Measurements from ENCODE around the gene AS3MT.
A peak's percentile ranks its signal among the peaks of the same experiment; 100 is the strongest.

The AS3MT gene

DNA sequence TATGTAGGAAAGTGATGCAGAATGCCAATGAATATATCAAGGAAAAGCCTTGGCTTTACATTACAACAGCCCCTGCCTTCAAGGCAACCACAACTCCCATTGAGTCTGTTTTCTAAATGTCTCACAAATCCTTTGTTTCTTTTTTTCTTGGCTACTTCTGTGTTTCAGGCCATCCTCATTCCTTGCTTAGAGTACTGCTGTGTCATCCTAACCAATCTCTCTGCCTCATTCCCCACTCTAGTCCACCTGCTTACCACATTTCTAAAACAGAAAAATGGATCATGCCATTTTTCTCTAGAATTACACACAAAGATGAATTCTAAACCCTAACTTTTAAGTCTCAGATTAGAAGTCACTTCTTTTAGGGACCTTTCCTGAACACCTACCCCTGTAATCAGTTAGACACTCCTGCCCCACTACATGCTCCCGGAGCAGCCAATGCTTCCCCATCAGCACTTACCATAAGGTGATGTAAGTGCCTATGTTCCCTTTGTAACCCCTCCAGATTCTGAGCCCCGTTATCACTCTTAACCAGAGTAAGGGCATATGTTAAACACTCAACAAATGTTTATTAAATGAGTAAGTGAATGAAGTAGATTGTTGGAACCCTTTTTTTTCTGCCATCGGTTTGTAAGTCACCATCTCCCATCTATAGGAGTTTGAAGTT lies 12.4 kb upstream of the AS3MT start:
- DNase-seq, result no peak

GRCh38 chr10:102859911-102860310 lies 9.4 kb upstream of the AS3MT start:
- DNase-seq, result no peak

DNA sequence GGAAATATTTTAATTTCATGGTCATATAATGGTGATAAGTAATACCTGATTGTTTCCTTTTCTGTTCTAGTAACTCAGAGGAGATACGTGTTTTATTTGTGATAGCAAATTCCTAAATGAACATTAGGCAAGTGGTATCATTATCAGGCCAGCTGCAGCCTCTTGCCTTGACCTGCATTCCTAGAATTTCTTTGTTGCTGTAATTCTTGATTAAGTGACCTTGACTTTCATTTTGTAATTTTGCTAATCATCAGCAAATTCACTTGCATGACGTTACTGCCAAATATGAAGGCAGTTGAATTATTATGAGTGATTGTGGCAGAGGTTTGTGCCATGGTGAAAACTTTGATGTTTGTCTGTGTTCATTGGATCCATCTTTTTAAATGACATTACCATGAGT lies 5.6 kb upstream of the AS3MT start:
- no peak for DNase-seq

GRCh38 chr10:102865620-102866019 lies 3.6 kb upstream of the AS3MT start:
- DNase-seq, result no peak

GRCh38 chr10:102868911-102869257 lies 386 bp upstream of the AS3MT start:
- no peak for DNase-seq

- DNase-seq, result no peak
These were observed 951 bp downstream of the AS3MT start for GRCh38 chr10:102870221-102870620.

- no peak for DNase-seq
These were observed 2.9 kb downstream of the AS3MT start for GRCh38 chr10:102872163-102872562.

DNA sequence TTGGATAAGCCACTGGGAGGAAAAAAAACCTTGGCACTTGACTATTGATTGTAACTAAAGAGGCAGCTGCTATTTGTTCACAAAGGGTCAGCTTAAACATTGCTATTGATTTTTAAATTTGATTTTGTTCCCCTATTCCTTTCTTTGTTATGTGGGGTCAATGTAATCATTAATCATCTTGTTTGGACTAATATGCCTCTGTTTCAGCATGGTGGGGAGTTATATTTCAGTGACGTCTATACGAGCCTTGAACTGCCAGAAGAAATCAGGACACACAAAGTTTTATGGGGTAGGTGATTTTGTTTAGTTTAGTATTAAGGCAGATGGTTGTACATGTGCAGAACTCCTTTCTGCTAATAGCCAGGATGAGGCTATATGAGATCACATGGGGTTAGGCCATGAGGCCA lies 7.5 kb downstream of the AS3MT start:
- DNase-seq, result no peak

GRCh38 chr10:102878629-102879028 lies 9.4 kb downstream of the AS3MT start:
- DNase-seq, result no peak

GRCh38 chr10:102880256-102880655 lies 11.0 kb downstream of the AS3MT start:
- no peak for DNase-seq

DNA sequence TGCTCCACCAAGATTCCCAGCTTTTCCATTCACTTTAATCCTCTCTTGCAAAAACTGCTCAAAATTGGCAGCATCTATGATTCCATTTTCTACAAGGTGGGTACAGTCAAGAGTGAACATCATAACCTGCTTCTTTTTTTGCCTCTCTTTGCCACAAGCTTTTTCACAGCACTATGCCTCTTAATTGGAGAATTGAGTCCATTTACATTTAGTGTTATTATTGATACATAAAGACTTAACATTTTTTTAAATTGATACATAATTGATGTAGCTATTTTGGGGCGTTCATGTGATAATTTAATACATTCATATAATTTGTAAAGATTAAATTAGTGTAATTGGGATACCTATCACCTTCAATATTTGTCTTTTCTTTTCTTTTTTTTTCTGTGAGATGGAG lies 18.8 kb downstream of the AS3MT start:
- DNase-seq, result no peak

DNA sequence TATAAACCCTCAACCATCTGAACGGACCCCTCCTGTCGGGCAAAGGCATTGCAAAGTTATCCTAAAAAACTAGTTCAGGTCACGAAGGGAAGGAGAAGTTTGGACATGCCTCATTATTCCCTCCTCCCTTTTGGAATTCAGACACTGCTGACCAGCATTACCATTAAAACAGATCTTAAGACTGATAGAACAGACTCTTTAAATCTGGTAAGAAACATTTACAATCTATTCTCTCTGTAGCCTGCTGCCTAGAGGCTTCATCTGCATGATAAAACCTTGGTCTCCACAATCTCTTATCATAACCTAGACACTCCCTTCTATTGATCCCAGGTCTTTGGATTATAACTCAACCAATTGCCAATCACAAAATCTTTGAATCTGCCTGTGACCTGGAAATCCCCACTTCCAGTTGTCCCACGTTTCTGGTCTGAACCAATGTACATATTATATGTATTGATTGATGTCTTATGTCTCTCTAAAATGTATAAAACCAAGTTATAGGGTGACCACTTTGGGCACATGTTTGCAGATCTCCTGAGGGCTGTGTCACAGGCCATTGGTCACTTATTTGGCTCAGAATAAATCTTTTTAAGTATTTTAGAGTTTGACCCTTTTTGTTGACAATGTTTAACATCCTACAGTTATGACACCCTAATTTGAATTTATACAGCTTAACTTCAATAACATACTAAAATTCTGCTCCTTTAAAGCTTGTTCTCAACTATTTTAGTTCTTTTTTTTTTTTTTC lies 25.4 kb downstream of the AS3MT start:
- no peak for DNase-seq

DNA sequence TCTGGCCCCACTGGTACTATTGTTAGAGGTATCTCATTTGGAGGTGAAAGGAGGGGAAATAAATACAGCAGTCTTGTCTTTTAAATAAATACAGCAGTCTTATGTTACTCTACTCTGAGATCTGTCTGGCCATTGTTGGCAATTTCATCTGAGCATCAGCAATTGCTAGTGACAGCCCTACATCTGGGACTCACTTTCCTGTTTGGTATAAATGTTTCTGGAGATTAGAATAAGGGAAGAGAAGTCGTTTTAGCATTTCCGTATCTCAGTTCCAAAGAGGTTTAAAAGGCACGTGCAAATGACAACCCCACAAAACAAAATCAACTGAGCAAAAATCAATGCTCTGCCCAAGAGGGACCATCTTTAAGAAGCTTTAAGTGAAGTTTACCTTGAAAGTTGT lies 30.7 kb downstream of the AS3MT start:
- no peak for DNase-seq

DNA sequence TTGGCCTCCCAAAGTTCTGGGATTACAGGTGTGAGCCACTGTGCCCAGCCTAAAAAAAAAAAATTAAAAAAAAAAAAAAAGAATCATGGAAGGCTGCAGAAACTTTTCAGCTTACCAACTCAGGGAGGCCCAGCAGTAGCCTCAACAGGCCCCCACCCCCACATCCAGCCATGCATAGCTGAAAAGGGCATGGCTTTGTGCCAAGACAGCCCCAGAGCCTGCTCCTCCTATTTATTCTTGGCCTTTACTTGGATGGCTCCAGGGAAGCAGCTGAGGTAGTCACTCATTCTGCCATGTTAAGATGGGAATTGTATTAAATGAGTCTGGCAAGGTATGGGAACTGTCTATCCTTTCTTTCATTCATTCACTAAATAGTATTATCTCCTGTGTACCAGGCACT lies 35.1 kb downstream of the AS3MT start:
- no peak for DNase-seq

GRCh38 chr10:102906507-102906906 lies 37.2 kb downstream of the AS3MT start:
- DNase-seq, result no peak

DNA sequence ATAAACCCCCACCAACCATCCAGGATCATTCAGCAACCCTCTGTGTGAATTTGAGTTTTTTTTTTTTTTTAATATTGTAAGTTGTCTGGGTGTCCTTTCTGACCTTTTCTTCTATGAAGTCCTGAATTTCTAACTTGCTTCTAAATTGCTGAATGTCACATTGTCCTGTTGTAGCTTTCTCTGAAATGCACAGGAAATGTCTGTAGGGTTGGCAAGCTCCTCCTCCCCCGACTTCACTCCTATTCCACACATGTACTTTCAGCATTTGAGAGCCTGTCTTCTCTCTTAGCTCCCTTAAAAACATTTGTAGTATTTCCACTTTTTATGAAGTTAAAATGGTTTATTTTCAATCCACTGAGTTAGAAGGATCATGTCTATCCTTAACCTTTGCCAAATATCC lies 45.5 kb downstream of the AS3MT start:
- no peak for DNase-seq

GRCh38 chr10:102916173-102916572 lies 46.9 kb downstream of the AS3MT start:
- DNase-seq, result no peak

- DNase-seq, result peak; percentile 21
These were observed 48.2 kb downstream of the AS3MT start for GRCh38 chr10:102917314-102917961.

GRCh38 chr10:102917962-102918816 lies 48.9 kb downstream of the AS3MT start, which contains the start of gene CNNM2:
Gene CNNM2 (plus strand): TSS chr10:102918294. CDS start chr10:102918481, 187 bp downstream.
- peak; percentile 87 for DNase-seq

GRCh38 chr10:102918817-102919245 lies 49.6 kb downstream of the AS3MT start:
- DNase-seq, result peak; percentile 1

GRCh38 chr10:102919246-102919959 lies 50.1 kb downstream of the AS3MT start:
- no peak for DNase-seq

DNA sequence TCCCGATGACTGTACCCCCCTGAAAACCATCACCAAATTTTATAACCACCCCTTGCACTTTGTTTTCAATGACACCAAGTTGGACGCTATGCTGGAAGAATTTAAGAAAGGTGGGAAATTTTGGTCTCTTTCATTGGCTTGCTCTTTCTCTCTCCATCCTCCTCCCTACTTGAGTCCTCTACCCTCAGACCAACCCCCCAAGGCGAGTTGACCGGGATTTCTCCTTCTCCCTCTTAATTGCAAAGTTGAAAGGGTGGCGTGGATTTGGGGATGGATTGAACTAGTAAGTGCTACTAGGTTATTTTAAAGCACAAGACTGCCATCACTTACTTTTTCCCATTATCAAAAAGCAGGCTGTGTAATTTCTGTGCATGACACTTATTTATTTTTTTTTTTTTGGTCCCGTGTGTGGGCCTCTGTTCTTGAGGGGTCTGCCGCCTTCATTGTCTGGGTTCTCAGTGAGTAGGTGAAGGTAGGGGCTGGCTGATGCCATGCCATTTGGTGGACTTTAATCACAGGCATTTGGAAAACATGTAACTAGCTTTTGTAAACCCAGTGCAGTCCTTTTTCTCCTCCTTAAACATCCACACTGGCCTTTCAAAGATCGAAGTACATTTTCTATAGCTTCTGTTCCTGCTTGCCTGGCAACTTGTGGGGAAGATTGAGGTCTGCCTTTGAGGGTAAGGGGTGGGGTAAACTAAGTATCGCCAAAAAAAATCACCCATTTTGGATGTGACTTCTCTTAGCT lies 50.9 kb downstream of the AS3MT start:
- DNase-seq, result no peak

All from DMS79 treated with DMSO at 0.1 percent for 48 hours (cell line).